Measurements from ENCODE around the gene CD53. TPM values are rescaled to one million over a fixed set of nuclear protein-coding genes. Genes with fewer than 3 reads are reported as not detected.
"Not testable (repeated sequence)": the region's sequence is repeated elsewhere in the genome, so short reads cannot be mapped to it uniquely, and the experiment has no call there.

Gene CD53
- total RNA-seq, 1 experiment from 2014 or later, result not detected

GRCh38 chr1:110859062-110859461, 13.9 kb upstream of the CD53 start:
- no peaks in the 10 kb centered on the region for H3K9me3 Mint-ChIP-seq (ENCODE audit: unreplicated experiment)
- Histone ChIP-seq H3K36me3 (ENCODE audit: control insufficient read depth, insufficient read depth, low read length) (no peaks in the 10 kb centered on the region), H3K4me3 (ENCODE audit: low read depth, low read length) (no peak overlapping the region), H3K27me3 (replicated peaks; ENCODE audit: control insufficient read depth, insufficient read depth, low read length) (no peaks in the 10 kb centered on the region), H3K9me3 (no peaks in the 10 kb centered on the region), H3K4me1 (no peaks in the 10 kb centered on the region)
- no TSS peak for BruUV-seq (replicated peaks)
- no peak overlapping the region for H3K27ac Mint-ChIP-seq (ENCODE audit: unreplicated experiment)
- no peaks in the 10 kb centered on the region for H3K4me1 Mint-ChIP-seq (ENCODE audit: low read depth, unreplicated experiment)
- peaks cover 8% of the 10 kb centered on the region for H3K27me3 Mint-ChIP-seq (ENCODE audit: insufficient read depth, unreplicated experiment)
- DNase-seq, result no peak
- ChIA-PET POLR2A (no interaction called here), CTCF (no interaction called here)
- TF ChIP-seq, protein P1, sequence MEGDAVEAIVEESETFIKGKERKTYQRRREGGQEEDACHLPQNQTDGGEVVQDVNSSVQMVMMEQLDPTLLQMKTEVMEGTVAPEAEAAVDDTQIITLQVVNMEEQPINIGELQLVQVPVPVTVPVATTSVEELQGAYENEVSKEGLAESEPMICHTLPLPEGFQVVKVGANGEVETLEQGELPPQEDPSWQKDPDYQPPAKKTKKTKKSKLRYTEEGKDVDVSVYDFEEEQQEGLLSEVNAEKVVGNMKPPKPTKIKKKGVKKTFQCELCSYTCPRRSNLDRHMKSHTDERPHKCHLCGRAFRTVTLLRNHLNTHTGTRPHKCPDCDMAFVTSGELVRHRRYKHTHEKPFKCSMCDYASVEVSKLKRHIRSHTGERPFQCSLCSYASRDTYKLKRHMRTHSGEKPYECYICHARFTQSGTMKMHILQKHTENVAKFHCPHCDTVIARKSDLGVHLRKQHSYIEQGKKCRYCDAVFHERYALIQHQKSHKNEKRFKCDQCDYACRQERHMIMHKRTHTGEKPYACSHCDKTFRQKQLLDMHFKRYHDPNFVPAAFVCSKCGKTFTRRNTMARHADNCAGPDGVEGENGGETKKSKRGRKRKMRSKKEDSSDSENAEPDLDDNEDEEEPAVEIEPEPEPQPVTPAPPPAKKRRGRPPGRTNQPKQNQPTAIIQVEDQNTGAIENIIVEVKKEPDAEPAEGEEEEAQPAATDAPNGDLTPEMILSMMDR (IDR thresholded peaks at IDR 0.05; ENCODE audit: insufficient read depth in 1 of 2, low read depth in 1 of 2, low read length in 1 of 2, severe bottlenecking in 1 of 2, unreplicated experiment in 1 of 2), result no peak
- no peaks in the 10 kb centered on the region for H3K36me3 Mint-ChIP-seq (ENCODE audit: insufficient read depth, unreplicated experiment)
- intact Hi-C loops (cut with micrococcal nuclease; ENCODE audit: unreplicated experiment), result no loop called here
- no peak overlapping the region for H3K4me3 Mint-ChIP-seq (ENCODE audit: unreplicated experiment)

DNA sequence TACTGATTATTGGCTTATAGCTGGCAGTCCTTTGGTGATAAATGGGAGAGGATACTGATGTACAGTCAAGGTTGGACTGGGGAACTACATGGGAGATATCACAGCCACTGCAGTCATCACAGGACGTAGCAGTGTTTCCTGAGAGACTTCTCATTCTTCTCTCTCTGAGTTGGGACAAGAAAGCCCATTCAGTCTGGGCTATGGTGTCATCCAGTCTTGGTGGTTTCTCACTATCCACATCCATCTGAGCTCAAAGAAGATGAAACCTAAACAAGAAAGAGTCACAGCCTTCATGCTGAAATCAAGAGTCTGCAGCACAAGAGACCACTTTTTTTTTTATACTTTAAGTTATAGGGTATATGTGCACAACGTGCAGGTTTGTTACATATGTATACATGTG, 12.8 kb upstream of the CD53 start:
- no peak overlapping the region for H3K27ac Mint-ChIP-seq (ENCODE audit: unreplicated experiment)
- Histone ChIP-seq H3K4me3 (ENCODE audit: low read depth, low read length) (no peak overlapping the region), H3K9me3 (no peaks in the 10 kb centered on the region), H3K27me3 (replicated peaks; ENCODE audit: control insufficient read depth, insufficient read depth, low read length) (no peaks in the 10 kb centered on the region), H3K36me3 (ENCODE audit: control insufficient read depth, insufficient read depth, low read length) (no peaks in the 10 kb centered on the region), H3K4me1 (no peaks in the 10 kb centered on the region)
- ChIA-PET CTCF (no interaction called here), POLR2A (no interaction called here)
- no TSS peak for BruUV-seq (replicated peaks)
- no peaks in the 10 kb centered on the region for H3K4me1 Mint-ChIP-seq (ENCODE audit: low read depth, unreplicated experiment)
- TF ChIP-seq, protein P1 (IDR thresholded peaks at IDR 0.05; ENCODE audit: insufficient read depth in 1 of 2, low read depth in 1 of 2, low read length in 1 of 2, severe bottlenecking in 1 of 2, unreplicated experiment in 1 of 2), result no peak
- no peaks in the 10 kb centered on the region for H3K36me3 Mint-ChIP-seq (ENCODE audit: insufficient read depth, unreplicated experiment)
- H3K9me3 Mint-ChIP-seq (ENCODE audit: unreplicated experiment), result no peaks in the 10 kb centered on the region
- DNase-seq, result no peak
- no peaks in the 10 kb centered on the region for H3K27me3 Mint-ChIP-seq (ENCODE audit: insufficient read depth, unreplicated experiment)
- H3K4me3 Mint-ChIP-seq (ENCODE audit: unreplicated experiment), result no peak overlapping the region
- intact Hi-C loops (cut with micrococcal nuclease; ENCODE audit: unreplicated experiment), result no loop called here

- H3K4me1 Mint-ChIP-seq (ENCODE audit: low read depth, unreplicated experiment); H3K4me3 ChIP-seq (ENCODE audit: low read depth, low read length); H3K27ac Mint-ChIP-seq (ENCODE audit: unreplicated experiment); DNase-seq; BruUV-seq (replicated peaks); H3K27me3 Mint-ChIP-seq (ENCODE audit: insufficient read depth, unreplicated experiment); H3K27me3 ChIP-seq (replicated peaks; ENCODE audit: control insufficient read depth, insufficient read depth, low read length); POLR2A ChIA-PET; H3K4me1 ChIP-seq; H3K36me3 ChIP-seq (ENCODE audit: control insufficient read depth, insufficient read depth, low read length); H3K9me3 Mint-ChIP-seq (ENCODE audit: unreplicated experiment); H3K9me3 ChIP-seq; H3K36me3 Mint-ChIP-seq (ENCODE audit: insufficient read depth, unreplicated experiment); intact Hi-C loops (cut with micrococcal nuclease; ENCODE audit: unreplicated experiment); H3K4me3 Mint-ChIP-seq (ENCODE audit: unreplicated experiment); CTCF ChIA-PET: not testable (repeated sequence)
These were observed 12.3 kb upstream of the CD53 start for GRCh38 chr1:110860620-110861019.

- DNase-seq; H3K27me3 ChIP-seq (replicated peaks; ENCODE audit: control insufficient read depth, insufficient read depth, low read length); H3K27ac Mint-ChIP-seq (ENCODE audit: unreplicated experiment); H3K4me1 Mint-ChIP-seq (ENCODE audit: low read depth, unreplicated experiment); H3K9me3 ChIP-seq; BruUV-seq (replicated peaks); H3K4me3 Mint-ChIP-seq (ENCODE audit: unreplicated experiment); intact Hi-C loops (cut with micrococcal nuclease; ENCODE audit: unreplicated experiment); H3K4me3 ChIP-seq (ENCODE audit: low read depth, low read length); H3K36me3 ChIP-seq (ENCODE audit: control insufficient read depth, insufficient read depth, low read length); H3K36me3 Mint-ChIP-seq (ENCODE audit: insufficient read depth, unreplicated experiment); POLR2A ChIA-PET; H3K4me1 ChIP-seq; H3K9me3 Mint-ChIP-seq (ENCODE audit: unreplicated experiment); CTCF ChIA-PET; H3K27me3 Mint-ChIP-seq (ENCODE audit: insufficient read depth, unreplicated experiment): not testable (repeated sequence)
These were observed 11.0 kb upstream of the CD53 start for GRCh38 chr1:110861942-110862341.
